Measurements from ENCODE around the gene CRTC3. TPM values are rescaled to one million over a fixed set of nuclear protein-coding genes. Genes with fewer than 3 reads are reported as not detected.

Gene CRTC3
- total RNA-seq, 4 donors from 2014 or later = 26.9 to 54.5 (median 42.1) TPM

GRCh38 chr15:90691982-90692773, 162.5 kb downstream of the CRTC3 start:
- TF ChIP-seq CTCF (IDR thresholded peaks at IDR 0.05; ENCODE audit: low read depth) = no peak

Other genes starting within 250 kb of the CRTC3 start
- gene ZNF774, start 177.6 kb upstream of the CRTC3 start, total RNA-seq = 1 to 10 TPM in 1 of 4 donors, under 1 TPM in 2, not detected in 1; 0.22 to 2.5 (median 0.33) TPM
- gene IQGAP1, start 141.7 kb upstream of the CRTC3 start, total RNA-seq = 100 to 1,000 TPM; 279 to 493 (median 310) TPM
- gene BLM, start 187.4 kb downstream of the CRTC3 start, total RNA-seq = 10 to 100 TPM in 1 of 4 donors, 1 to 10 TPM in 3; 2.4 to 13.6 (median 6.8) TPM

Data from subcutaneous adipose tissue (tissue), 4 donors.